ENCODE data around the gene GJC2.

GRCh38 chr1:228207851-228208821, 58.4 kb downstream of the GJC2 start, which contains the start of gene OBSCN:
- TF ChIP-seq, protein P1, sequence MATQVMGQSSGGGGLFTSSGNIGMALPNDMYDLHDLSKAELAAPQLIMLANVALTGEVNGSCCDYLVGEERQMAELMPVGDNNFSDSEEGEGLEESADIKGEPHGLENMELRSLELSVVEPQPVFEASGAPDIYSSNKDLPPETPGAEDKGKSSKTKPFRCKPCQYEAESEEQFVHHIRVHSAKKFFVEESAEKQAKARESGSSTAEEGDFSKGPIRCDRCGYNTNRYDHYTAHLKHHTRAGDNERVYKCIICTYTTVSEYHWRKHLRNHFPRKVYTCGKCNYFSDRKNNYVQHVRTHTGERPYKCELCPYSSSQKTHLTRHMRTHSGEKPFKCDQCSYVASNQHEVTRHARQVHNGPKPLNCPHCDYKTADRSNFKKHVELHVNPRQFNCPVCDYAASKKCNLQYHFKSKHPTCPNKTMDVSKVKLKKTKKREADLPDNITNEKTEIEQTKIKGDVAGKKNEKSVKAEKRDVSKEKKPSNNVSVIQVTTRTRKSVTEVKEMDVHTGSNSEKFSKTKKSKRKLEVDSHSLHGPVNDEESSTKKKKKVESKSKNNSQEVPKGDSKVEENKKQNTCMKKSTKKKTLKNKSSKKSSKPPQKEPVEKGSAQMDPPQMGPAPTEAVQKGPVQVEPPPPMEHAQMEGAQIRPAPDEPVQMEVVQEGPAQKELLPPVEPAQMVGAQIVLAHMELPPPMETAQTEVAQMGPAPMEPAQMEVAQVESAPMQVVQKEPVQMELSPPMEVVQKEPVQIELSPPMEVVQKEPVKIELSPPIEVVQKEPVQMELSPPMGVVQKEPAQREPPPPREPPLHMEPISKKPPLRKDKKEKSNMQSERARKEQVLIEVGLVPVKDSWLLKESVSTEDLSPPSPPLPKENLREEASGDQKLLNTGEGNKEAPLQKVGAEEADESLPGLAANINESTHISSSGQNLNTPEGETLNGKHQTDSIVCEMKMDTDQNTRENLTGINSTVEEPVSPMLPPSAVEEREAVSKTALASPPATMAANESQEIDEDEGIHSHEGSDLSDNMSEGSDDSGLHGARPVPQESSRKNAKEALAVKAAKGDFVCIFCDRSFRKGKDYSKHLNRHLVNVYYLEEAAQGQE (IDR thresholded peaks at IDR 0.05; ENCODE audit: low read depth), result no peak
- TF ChIP-seq, protein P2, sequence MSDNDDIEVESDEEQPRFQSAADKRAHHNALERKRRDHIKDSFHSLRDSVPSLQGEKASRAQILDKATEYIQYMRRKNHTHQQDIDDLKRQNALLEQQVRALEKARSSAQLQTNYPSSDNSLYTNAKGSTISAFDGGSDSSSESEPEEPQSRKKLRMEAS (IDR thresholded peaks at IDR 0.05), result no peak
- no peak for TF ChIP-seq YY1 (IDR thresholded peaks at IDR 0.05; ENCODE audit: low read depth)
